Panc1 (cell line): ENCODE measurements around the gene SNX13. TPM values are rescaled to one million over a fixed set of nuclear protein-coding genes. Genes with fewer than 3 reads are reported as not detected.

Experiments used
- ATAC-seq: fragments of 200-7000 bp; cut with Tn5 transposase; 2 replicates; pipeline ENCODE4 v1.9.1; 2020; ENCODE audit warnings: mild to moderate bottlenecking, moderate library complexity
- BruUV-seq: library from RNA; stranded (reverse); fragments of 400-500 nt; replicated peaks from 2 replicates; lab custom pipeline; 2021; lab: Mats Ljungman, UMichigan
- CTCF ChIA-PET: fragments of 300-600 bp; sonication (Branson Sonifier 250); formaldehyde crosslinking; loops from one replicate; lab custom pipeline; 2022; ENCODE audit warnings: antibody characterized with exemption; lab: Charles Lee
- POLR2A ChIA-PET: fragments of 300-600 bp; sonication (Branson Sonifier 250); formaldehyde crosslinking; loops from one replicate; lab custom pipeline; 2022; ENCODE audit warnings: antibody characterized with exemption; lab: Charles Lee
- DNase-seq: peaks from one replicate; pipeline ENCODE4 v3.0.0-alpha.2; 2010; ENCODE audit warnings: low read depth, low spot score
- H3K27ac ChIP-seq: 2 replicates; pipeline ENCODE4 v1.5.1; 2011; ENCODE audit warnings: mild to moderate bottlenecking, low read length, inconsistent platforms
- H3K27me3 ChIP-seq: fragments of 200-500 bp; sonication (Bioruptor generic); 2 replicates; pipeline ENCODE4 v1.6.0; 2014; ENCODE audit warnings: low read length, inconsistent platforms; ENCODE audit not compliant: control insufficient read depth, insufficient read depth
- H3K36me3 ChIP-seq: fragments of 200-500 bp; sonication (Bioruptor generic); 2 replicates; pipeline ENCODE4 v1.5.1; 2014; ENCODE audit warnings: inconsistent platforms, mild to moderate bottlenecking, low read length, moderate library complexity; ENCODE audit not compliant: control insufficient read depth, insufficient read depth
- H3K4me1 ChIP-seq: 2 replicates; pipeline ENCODE4 v1.5.1; 2011; ENCODE audit warnings: inconsistent platforms, mild to moderate bottlenecking, low read length, moderate library complexity; ENCODE audit not compliant: control insufficient read depth, insufficient read depth
- H3K4me3 ChIP-seq, 2 experiments: 2 replicates each; pipeline ENCODE4 v1.5.1; 2011 to 2012; ENCODE audit warnings: low read depth in 2 of 2, low read length in 2 of 2, mild to moderate bottlenecking in 2 of 2, inconsistent platforms in 1 of 2, moderate library complexity in 1 of 2
- H3K9me3 ChIP-seq: fragments of 200-500 bp; sonication (Bioruptor generic); 2 replicates; pipeline ENCODE4 v1.5.1; 2014; ENCODE audit warnings: low read depth, mild to moderate bottlenecking, inconsistent platforms, low read length, moderate library complexity; ENCODE audit not compliant: control insufficient read depth, insufficient read depth
- POLR2AphosphoS5 ChIP-seq: IDR thresholded peaks from 2 replicates; pipeline ENCODE4 v1.6.1; 2012; ENCODE audit warnings: mild to moderate bottlenecking, low read depth, low read length, moderate library complexity
- SIN3A ChIP-seq: IDR thresholded peaks from 2 replicates; pipeline ENCODE4 v1.6.1; 2012; ENCODE audit warnings: low read depth, mild to moderate bottlenecking, low read length, moderate library complexity, borderline replicate concordance; ENCODE audit not compliant: insufficient read depth
- TCF7L2 ChIP-seq: IDR thresholded peaks from 2 replicates; pipeline ENCODE4 v1.6.1; 2011; ENCODE audit warnings: mild to moderate bottlenecking, low read depth, low read length, inconsistent platforms
- in situ Hi-C: cut with HindIII; loops from 2 replicates; pipeline ENCODE4 v1.10.0; 2016; ENCODE audit warnings: low sequenced_read_pairs, low pct_unique_long_range_greater_than_20kb
- intact Hi-C: fragments of 100-400 bp; cut with micrococcal nuclease; formaldehyde crosslinking; loops from one replicate; pipeline ENCODE4 v1.10.0; 2022; ENCODE audit not compliant: unreplicated experiment
- total RNA-seq: library from RNA; stranded (reverse); gene quantifications from one replicate; pipeline ENCODE4 v1.2.1, GENCODE V29; 2021; ENCODE audit not compliant: unreplicated experiment
- TF ChIP-seq, protein P1 (sequence below), 2 experiments: IDR thresholded peaks; 2 replicates each; pipeline ENCODE4 v1.6.1; 2011 to 2012; ENCODE audit warnings: low read depth in 2 of 2, control low read depth in 1 of 2, low read length in 1 of 2, mild to moderate bottlenecking in 1 of 2, moderate library complexity in 1 of 2; ENCODE audit not compliant: insufficient read depth in 1 of 2
- TF ChIP-seq, protein P2 (sequence below): fragments of 450-650 bp; IDR thresholded peaks from 2 replicates; pipeline ENCODE4 v1.5.1; 2017; ENCODE audit warnings: mild to moderate bottlenecking

SNX13 gene
- total RNA-seq, 1 experiment from 2014 or later = 53.3 TPM

DNA sequence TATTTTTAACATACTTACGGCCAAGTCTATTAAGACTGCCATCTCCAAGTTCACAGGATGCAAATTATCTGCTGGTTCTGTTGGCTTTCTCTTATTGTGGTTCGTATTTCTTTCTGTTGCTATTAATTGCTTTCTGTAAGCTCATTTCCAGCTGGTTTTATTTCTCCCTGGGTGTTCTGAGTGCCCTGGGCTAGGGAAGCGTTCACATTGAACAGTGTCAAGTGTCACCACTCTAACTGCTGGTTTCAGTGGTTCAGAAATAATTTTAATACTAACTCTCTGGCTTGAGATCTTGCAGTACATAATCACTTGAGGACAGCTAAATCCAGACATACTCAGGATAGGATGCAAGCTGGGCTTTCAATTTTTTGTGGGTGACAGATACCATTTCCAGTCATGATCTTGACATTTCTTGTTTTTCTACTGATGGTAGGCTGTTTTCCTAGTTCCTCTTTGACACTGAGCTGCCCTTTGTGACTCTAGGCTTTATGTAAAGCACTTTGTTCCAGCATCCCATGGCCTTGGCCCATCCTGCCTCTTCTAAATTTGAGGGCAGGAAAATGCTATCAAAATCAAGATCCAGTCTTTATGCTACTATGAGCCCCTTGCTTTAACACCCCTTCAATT is 117.6 kb downstream of the SNX13 start:
- POLR2A ChIA-PET = no interaction called here
- Histone ChIP-seq H3K4me1 (no peaks in the 10 kb centered on the region), H3K27me3 (no peaks in the 10 kb centered on the region), H3K4me3 (no peak overlapping the region), H3K27ac (no peak overlapping the region), H3K36me3 (peaks cover 4% of the 10 kb centered on the region; the same call in 1 of the 2 replicates), H3K9me3 (no peaks in the 10 kb centered on the region)
- DNase-seq (no peak), ATAC-seq (no peak)
- CTCF ChIA-PET = no interaction called here
- no TSS peak for BruUV-seq
- in situ Hi-C loops (no loop called here), intact Hi-C loops (no loop called here)
- TF ChIP-seq, protein P1, sequence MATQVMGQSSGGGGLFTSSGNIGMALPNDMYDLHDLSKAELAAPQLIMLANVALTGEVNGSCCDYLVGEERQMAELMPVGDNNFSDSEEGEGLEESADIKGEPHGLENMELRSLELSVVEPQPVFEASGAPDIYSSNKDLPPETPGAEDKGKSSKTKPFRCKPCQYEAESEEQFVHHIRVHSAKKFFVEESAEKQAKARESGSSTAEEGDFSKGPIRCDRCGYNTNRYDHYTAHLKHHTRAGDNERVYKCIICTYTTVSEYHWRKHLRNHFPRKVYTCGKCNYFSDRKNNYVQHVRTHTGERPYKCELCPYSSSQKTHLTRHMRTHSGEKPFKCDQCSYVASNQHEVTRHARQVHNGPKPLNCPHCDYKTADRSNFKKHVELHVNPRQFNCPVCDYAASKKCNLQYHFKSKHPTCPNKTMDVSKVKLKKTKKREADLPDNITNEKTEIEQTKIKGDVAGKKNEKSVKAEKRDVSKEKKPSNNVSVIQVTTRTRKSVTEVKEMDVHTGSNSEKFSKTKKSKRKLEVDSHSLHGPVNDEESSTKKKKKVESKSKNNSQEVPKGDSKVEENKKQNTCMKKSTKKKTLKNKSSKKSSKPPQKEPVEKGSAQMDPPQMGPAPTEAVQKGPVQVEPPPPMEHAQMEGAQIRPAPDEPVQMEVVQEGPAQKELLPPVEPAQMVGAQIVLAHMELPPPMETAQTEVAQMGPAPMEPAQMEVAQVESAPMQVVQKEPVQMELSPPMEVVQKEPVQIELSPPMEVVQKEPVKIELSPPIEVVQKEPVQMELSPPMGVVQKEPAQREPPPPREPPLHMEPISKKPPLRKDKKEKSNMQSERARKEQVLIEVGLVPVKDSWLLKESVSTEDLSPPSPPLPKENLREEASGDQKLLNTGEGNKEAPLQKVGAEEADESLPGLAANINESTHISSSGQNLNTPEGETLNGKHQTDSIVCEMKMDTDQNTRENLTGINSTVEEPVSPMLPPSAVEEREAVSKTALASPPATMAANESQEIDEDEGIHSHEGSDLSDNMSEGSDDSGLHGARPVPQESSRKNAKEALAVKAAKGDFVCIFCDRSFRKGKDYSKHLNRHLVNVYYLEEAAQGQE (IDR thresholded peaks at IDR 0.05; ENCODE audit: insufficient read depth in 1 of 2, low read depth in 2 of 2, low read length in 1 of 2) = no peak
- no peak for TF ChIP-seq POLR2AphosphoS5
- TF ChIP-seq, protein P2, sequence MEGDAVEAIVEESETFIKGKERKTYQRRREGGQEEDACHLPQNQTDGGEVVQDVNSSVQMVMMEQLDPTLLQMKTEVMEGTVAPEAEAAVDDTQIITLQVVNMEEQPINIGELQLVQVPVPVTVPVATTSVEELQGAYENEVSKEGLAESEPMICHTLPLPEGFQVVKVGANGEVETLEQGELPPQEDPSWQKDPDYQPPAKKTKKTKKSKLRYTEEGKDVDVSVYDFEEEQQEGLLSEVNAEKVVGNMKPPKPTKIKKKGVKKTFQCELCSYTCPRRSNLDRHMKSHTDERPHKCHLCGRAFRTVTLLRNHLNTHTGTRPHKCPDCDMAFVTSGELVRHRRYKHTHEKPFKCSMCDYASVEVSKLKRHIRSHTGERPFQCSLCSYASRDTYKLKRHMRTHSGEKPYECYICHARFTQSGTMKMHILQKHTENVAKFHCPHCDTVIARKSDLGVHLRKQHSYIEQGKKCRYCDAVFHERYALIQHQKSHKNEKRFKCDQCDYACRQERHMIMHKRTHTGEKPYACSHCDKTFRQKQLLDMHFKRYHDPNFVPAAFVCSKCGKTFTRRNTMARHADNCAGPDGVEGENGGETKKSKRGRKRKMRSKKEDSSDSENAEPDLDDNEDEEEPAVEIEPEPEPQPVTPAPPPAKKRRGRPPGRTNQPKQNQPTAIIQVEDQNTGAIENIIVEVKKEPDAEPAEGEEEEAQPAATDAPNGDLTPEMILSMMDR = no peak
- no peak for TF ChIP-seq TCF7L2
- no peak for TF ChIP-seq SIN3A

DNA sequence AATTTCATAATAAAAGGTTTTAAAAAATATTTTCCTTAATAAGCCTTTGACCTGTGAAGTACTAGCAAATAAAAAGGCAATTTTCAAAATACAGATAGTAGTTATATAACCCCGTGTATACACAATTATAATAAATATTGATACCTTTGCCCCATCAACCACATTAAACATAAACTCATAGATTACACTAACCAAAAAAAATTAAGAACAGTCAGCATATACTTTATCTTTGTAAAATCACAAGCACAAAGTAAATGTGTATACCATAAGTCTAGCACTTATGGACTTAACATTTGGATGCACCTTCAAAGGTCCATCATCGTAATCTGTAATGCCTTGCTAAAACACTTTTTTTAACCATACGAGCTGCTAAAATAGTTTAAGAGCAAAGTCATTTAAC is 123.4 kb downstream of the SNX13 start:
- H3K27me3 ChIP-seq = no peaks in the 10 kb centered on the region
- H3K4me1 ChIP-seq = no peaks in the 10 kb centered on the region
- no TSS peak for BruUV-seq
- H3K27ac ChIP-seq = no peak overlapping the region
- DNase-seq = no peak
- no peak for ATAC-seq
- CTCF ChIA-PET = no interaction called here
- H3K9me3 ChIP-seq = no peaks in the 10 kb centered on the region
- POLR2A ChIA-PET = no interaction called here
- TF ChIP-seq SIN3A (no peak), TCF7L2 (no peak), POLR2AphosphoS5 (no peak)
- TF ChIP-seq, protein P1 (IDR thresholded peaks at IDR 0.05; ENCODE audit: insufficient read depth in 1 of 2, low read depth in 2 of 2, low read length in 1 of 2) = no peak
- TF ChIP-seq, protein P2 = no peak
- in situ Hi-C loops = no loop called here
- H3K36me3 ChIP-seq = peaks cover 4% of the 10 kb centered on the region; the same call in 1 of the 2 replicates
- intact Hi-C loops = no loop called here
- no peak overlapping the region for H3K4me3 ChIP-seq
